Measurements from ENCODE around the gene HSPB6.

- peak; percentile 52 for TF ChIP-seq CTCF (IDR thresholded peaks at IDR 0.05; ENCODE audit: low read depth, low read length, poor library complexity, severe bottlenecking)
- no peak for TF ChIP-seq EZH2phosphoT487 (IDR thresholded peaks at IDR 0.05; ENCODE audit: borderline replicate concordance, low read length)
Measured at GRCh38 chr19:35744430-35745327, 12.2 kb downstream of the HSPB6 start.

Data from DOHH2 (cell line).